K562 (cell line): ENCODE data around the gene KIF26B. TPM values are rescaled to one million over a fixed set of nuclear protein-coding genes. Genes with fewer than 3 reads are reported as not detected.

Experiments
- CBX5 ChIP-seq: IDR thresholded peaks from 2 replicates; pipeline ENCODE4 v1.6.1; 2014; ENCODE audit warnings: low read depth, borderline replicate concordance
- MGA ChIP-seq: fragments of 450-650 bp; IDR thresholded peaks from 2 replicates; pipeline ENCODE4 v1.6.1; 2016; ENCODE audit warnings: mild to moderate bottlenecking, moderate library complexity
- ZNF444 ChIP-seq: fragments of 250-450 bp; sonication (Bioruptor Pico); IDR thresholded peaks from 2 replicates; pipeline ENCODE4 v1.4.0; 2020; ENCODE audit warnings: mild to moderate bottlenecking, moderate library complexity
- polyA plus RNA-seq, 8 experiments: library from polyadenylated mRNA; depleted of rRNA in 4 of 8; stranded (reverse) in 5 of 8; unstranded in 3 of 8; fragments of >200 nt; fragmentation: Nextera tagmentation in 2 of 8; fragmentation: Illumina TruSeq in 1 of 8; extraction: Ambion mirVana in 2 of 8; extraction: Trizol in 1 of 8; gene quantifications; 2 replicates each; pipeline versions ENCODE4 v1.2.1 to v1.2.3, GENCODE V29; 2011 to 2014; ENCODE audit warnings: inconsistent platforms in 1 of 8, missing spikeins in 1 of 8
- total RNA-seq, 7 experiments: library from RNA; depleted of rRNA in 6 of 7; stranded (reverse); fragments of >200 nt in 6 of 7; fragmentation: Illumina TruSeq in 2 of 7; extraction: Trizol in 2 of 7; gene quantifications; 2 replicates each; pipeline versions ENCODE4 v1.2.1 to v1.2.3, GENCODE V29; 2011 to 2021; ENCODE audit warnings: low replicate concordance in 1 of 7

The KIF26B gene
- total and polyA plus RNA-seq, 9 of the 15 experiments (the other 6 are each of a cell fraction or from before 2014, with no cell fraction given), result 0.02 to 0.08 (median 0.03) TPM; not detected in 6

- no peak for TF ChIP-seq MGA
- TF ChIP-seq CBX5, result no peak
- no peak for TF ChIP-seq ZNF444 (CRISPR knock-in tag)
Measured at GRCh38 chr1:245684571-245684970, 529.8 kb downstream of the KIF26B start (continued).
